ENCODE measurements around the gene FRY.

The FRY gene

DNA sequence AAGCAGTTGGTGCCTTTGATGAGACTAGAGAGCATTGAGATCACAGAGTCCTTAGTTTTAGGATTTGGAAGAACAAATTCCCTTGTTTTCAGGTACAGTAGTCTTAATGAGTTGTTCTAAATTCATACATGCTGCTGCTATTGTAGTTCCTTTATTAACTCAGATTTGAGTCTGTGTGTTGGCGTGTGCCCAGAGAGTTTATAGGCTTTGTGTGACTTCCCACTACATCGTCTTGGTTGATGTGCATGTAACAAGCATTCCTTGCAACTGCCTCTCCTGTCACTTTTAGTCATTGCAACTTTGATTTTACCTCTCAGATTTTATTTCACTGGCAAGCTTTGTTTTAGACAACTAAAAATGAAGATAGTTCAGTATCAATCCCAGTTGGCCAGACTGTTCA lies 148.1 kb downstream of the FRY start:
- DNase-seq = no peak

GRCh38 chr13:32187651-32188050 lies 156.1 kb downstream of the FRY start:
- no peak for DNase-seq

GRCh38 chr13:32191452-32191998 lies 160.0 kb downstream of the FRY start:
- DNase-seq = no peak

DNA sequence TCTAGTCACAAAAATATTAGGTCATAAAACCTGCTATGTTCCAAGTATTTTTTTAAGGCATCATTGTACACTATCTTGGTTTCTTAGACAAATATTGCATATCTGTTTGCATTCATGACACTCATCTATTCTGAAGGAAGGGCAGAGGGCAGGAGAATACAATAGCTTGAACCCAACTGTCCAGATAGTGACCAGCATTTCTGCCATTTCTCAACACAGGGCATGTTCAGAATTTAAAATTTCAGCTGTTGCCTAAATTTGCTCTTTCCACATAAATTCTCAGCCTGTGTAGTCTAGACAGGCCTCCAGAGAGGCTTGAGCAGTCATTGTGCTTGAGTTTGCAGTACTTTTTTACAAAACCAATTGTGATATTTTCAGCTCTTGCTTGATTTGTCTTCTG lies 164.1 kb downstream of the FRY start:
- no peak for DNase-seq

- no peak for DNase-seq
Observed at GRCh38 chr13:32199168-32199567, 167.6 kb downstream of the FRY start.

DNA sequence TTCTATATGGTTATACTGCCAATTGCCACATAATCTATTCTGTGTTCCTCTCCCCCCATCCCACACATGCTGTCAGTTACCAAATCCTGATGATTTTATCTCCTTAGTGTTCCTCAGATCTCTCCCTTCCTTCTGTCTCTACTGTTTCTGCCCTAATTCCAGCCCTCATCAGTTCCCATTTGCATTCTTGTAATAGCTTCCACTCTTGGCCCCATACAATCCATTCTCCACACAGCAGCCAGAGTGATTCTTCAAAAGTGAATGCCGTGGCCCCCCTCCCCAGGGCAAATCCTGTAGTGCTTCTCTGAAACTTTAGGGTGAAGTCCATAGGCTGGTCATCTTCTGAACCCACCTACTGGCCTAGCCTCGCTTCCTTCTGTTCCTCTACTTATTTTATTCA lies 169.2 kb downstream of the FRY start:
- DNase-seq = no peak

- DNase-seq = no peak
Observed at GRCh38 chr13:32201809-32202208, 170.2 kb downstream of the FRY start.

GRCh38 chr13:32202268-32202667 lies 170.7 kb downstream of the FRY start:
- DNase-seq = no peak

DNA sequence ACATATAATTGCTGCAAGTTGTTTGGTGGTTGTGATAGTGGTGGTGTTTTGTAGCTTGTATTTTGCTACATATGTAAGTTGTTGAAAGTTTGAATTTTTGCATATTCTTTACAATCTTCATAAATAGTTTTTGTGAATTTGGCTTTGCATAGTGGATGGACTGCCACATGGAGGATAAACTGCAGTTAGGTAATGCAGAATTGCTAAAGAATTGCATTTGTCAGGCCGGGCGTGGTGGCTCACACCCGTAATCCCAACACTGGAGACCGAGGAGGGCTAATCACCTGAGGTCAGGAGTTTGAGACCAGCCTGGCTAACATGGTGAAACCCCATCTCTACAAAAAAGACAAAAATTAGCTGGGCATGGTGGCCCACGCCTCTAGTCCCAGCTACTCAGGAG lies 171.6 kb downstream of the FRY start:
- DNase-seq = no peak

DNA sequence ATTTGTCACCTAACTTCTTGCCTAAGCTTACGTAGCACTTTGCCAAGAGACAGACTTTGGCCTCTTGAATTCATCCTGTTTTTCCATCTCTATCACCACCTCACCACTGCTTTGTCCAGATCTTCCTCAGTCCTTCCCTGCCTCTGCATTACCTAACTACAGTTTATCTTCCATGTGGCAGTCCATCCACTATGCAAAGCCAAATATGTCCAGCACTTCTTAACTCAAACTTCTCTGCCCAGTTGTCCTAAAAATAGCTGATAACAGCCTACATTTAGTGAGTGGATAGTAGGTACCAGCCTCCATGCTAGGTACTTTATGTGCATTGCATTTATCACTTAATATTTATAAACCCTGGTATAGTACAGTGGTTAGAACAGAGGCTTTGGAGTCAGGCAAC lies 172.2 kb downstream of the FRY start:
- DNase-seq = no peak

- DNase-seq = no peak
Observed at GRCh38 chr13:32205431-32206096, 174.0 kb downstream of the FRY start.

DNA sequence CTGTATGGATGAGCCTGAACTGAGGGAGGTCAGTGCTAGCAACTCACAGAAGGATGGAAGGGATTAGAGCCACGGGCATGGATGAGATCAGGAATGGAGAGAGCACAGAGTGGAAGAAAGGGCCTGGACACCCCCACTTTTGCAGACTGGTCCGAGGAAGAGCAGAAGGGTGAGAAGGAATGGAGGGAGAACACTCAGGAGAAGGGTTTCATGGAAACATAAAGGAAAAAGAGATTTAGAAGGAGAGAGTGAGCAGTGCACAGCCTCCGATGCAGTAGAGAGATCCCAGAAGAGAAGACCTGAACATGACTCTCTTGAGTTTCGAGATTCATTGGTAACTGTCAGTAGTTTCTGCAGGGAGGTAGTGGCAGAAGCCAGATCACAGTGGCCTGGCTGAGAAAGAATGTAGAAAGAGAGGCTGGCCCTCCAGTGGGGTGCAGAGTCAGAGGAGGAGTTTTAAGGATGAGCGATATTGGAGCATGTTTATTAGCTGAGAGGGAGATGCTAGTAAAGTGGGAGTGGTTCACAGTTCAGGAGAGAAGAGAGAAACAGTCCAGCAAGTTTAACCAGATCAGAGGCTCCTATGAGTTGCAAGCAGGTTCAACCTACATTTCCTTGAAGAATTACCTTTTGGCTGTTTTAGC lies 174.6 kb downstream of the FRY start:
- DNase-seq = no peak

DNA sequence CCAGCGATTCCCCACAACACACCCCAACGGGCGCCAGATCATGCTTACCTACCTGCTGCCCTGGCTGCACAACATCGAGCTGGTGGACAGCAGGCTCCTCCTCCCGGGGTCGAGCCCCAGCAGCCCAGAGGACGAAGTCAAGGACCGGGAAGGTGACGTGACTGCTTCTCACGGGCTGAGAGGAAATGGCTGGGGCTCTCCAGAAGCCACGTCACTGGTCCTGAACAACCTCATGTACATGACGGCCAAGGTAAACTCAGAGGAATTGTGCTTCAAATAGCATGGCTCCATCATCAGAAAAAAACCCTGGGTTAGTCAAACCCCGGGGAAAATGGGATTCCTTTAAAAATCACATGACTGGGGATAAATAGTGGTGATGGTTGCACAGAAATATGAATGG lies 177.3 kb downstream of the FRY start:
- DNase-seq = no peak

DNA sequence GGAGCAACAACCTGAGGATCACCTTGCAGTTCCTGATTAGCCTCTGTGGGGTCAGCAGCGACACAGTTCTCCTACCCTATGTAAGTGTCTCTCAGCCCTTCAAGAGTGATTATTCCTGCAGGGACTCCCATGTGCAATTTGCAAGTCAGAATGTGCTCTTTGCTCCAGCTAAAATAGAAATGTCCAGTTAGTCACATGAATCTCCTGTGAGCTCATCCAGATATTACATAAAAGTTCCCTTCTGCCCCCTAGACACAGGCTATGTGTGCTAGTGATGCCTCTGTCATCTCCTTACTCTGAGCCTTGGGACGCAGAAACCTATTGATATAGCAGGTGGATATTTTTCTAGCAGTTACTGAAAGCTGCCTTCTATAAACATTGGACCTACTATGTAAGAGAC lies 178.1 kb downstream of the FRY start:
- no peak for DNase-seq

DNA sequence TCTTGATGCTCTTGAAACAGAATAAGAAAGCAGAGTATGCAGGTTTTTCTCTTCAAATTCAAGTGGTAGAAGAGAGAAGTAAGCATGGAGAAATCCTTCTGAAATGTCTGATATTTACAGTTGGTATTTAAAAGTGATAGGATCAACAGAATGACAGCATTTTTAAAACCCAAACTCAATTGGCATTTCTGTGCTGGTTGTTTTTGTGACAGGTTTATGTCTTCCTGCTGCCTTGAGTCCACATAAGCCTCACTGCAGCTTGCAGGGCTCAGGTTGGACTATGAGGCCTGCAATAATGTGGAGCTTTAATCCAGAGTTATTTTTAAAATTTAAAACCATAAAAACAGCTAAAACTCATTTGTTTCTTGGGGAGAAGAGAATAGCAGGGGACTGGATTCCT lies 178.5 kb downstream of the FRY start:
- DNase-seq = no peak

GRCh38 chr13:32211813-32212212 lies 180.2 kb downstream of the FRY start:
- DNase-seq = no peak

DNA sequence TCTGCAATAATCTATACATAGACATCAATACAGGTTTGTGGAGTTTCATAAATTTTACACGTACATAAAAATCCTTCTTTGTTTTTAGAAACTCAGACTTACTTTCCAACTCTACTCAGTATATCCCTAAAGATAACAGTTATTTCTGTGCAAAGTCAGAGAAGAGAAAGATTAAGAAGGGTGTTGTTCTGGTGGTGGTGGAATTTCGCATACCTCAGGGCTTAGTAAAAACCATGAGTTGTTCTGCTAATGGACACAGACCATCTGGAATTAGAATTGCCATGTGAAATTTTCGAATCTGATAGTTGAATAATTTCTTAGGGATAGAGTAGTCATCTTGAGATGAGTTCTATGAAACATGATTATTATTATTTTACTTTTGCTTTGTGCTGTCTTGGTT lies 180.8 kb downstream of the FRY start:
- DNase-seq = no peak

- DNase-seq = no peak
Observed at GRCh38 chr13:32213626-32214025, 182.1 kb downstream of the FRY start.

GRCh38 chr13:32214071-32214470 lies 182.5 kb downstream of the FRY start:
- DNase-seq = no peak

- no peak for DNase-seq
Observed at GRCh38 chr13:32216281-32216680, 184.7 kb downstream of the FRY start.

- no peak for DNase-seq
Observed at GRCh38 chr13:32222046-32222676, 190.6 kb downstream of the FRY start.

GRCh38 chr13:32224916-32225315 lies 193.3 kb downstream of the FRY start:
- DNase-seq = no peak

DNA sequence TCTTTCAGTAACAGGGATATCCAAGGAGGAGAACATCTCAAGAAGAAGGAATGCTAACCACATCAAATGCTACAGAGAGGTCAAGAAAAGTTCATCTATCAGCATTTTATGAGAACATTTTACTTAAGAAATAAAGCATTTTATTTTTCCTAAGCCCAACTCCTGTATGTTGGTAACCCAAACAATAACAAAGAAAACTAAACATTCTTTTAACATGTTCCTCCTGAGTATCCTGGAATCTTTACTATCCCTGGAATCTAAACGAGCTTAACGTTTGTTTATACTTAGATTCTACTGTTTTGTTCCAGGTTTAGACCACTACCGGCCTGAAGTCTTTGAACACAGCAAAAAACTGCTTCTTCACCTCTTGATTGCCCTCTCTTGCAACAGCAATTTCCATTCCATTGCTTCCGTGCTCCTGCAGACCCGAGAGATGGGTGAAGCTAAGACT lies 193.9 kb downstream of the FRY start:
- no peak for DNase-seq

- DNase-seq = no peak
Observed at GRCh38 chr13:32228330-32229041, 196.9 kb downstream of the FRY start.
